Neural progenitor cell (in vitro differentiated cells): ENCODE data around the gene CCDC81. TPM values are rescaled to one million over a fixed set of nuclear protein-coding genes. Genes with fewer than 3 reads are reported as not detected.

ENCODE experiments used
- DNase-seq: peaks from one replicate; pipeline ENCODE4 v3.0.0-alpha.2; 2016; ENCODE audit warnings: low spot score
- H2AFZ ChIP-seq: fragments of 200-600 bp; sonication (generic); replicated peaks from 2 replicates; pipeline ENCODE4 v1.6.1; 2016; ENCODE audit warnings: antibody characterized with exemption
- H3F3A ChIP-seq: fragments of 200-600 bp; sonication (generic); 2 replicates; pipeline ENCODE4 v1.6.1; 2016; ENCODE audit warnings: antibody characterized with exemption, low read depth
- H3K27ac ChIP-seq: fragments of 200-600 bp; sonication (generic); 2 replicates; pipeline ENCODE4 v1.5.1; 2016; ENCODE audit warnings: mild to moderate bottlenecking
- H3K27me3 ChIP-seq: fragments of 200-600 bp; sonication (generic); 2 replicates; pipeline ENCODE4 v1.6.1; 2016; ENCODE audit warnings: mild to moderate bottlenecking, moderate library complexity
- H3K36me3 ChIP-seq: fragments of 200-600 bp; sonication (generic); 2 replicates; pipeline ENCODE4 v1.5.1; 2016
- H3K4me1 ChIP-seq: fragments of 200-600 bp; sonication (generic); 2 replicates; pipeline ENCODE4 v1.6.1; 2016; ENCODE audit warnings: mixed run types
- H3K4me2 ChIP-seq: fragments of 200-600 bp; sonication (generic); 2 replicates; pipeline ENCODE4 v1.6.1; 2016
- H3K4me3 ChIP-seq: fragments of 200-600 bp; sonication (generic); 2 replicates; pipeline ENCODE4 v1.5.1; 2016
- H3K79me2 ChIP-seq: fragments of 200-600 bp; sonication (generic); 2 replicates; pipeline ENCODE4 v1.6.1; 2016; ENCODE audit warnings: low read depth
- H3K9ac ChIP-seq: fragments of 200-600 bp; sonication (generic); 2 replicates; pipeline ENCODE4 v1.6.1; 2016
- H3K9me3 ChIP-seq: fragments of 200-600 bp; sonication (generic); 2 replicates; pipeline ENCODE4 v1.5.1; 2016; ENCODE audit warnings: low read depth
- H4K20me1 ChIP-seq: fragments of 200-600 bp; sonication (generic); 2 replicates; pipeline ENCODE4 v1.6.1; 2016; ENCODE audit warnings: low read depth
- H3K27ac Mint-ChIP-seq: 3 replicates; pipeline ENCODE4 v1.8.0; 2021; ENCODE audit warnings: mixed read lengths
- H3K27me3 Mint-ChIP-seq: 2 replicates; pipeline ENCODE4 v1.8.0; 2022; ENCODE audit warnings: low read depth, mild to moderate bottlenecking, inconsistent platforms, moderate library complexity, mixed read lengths; ENCODE audit not compliant: insufficient read depth
- H3K36me3 Mint-ChIP-seq: 3 replicates; pipeline ENCODE4 v1.8.0; 2021; ENCODE audit warnings: mixed read lengths
- H3K4me1 Mint-ChIP-seq: 3 replicates; pipeline ENCODE4 v1.8.0; 2021; ENCODE audit warnings: mixed read lengths
- H3K4me3 Mint-ChIP-seq: 3 replicates; pipeline ENCODE4 v1.8.0; 2021; ENCODE audit warnings: mild to moderate bottlenecking, moderate library complexity, mixed read lengths
- H3K9me3 Mint-ChIP-seq: 3 replicates; pipeline ENCODE4 v1.8.0; 2020; ENCODE audit warnings: mixed read lengths
- CTCF ChIP-seq: fragments of 200-600 bp; sonication (generic); IDR thresholded peaks from 2 replicates; pipeline ENCODE4 v1.5.1; 2017; ENCODE audit warnings: antibody characterized with exemption, mild to moderate bottlenecking
- EZH2 ChIP-seq: fragments of 200-600 bp; sonication (generic); IDR thresholded peaks from 2 replicates; pipeline ENCODE4 v1.6.1; 2017; ENCODE audit warnings: antibody characterized with exemption, mild to moderate bottlenecking, moderate library complexity
- EZH2phosphoT487 ChIP-seq: fragments of 200-600 bp; sonication (generic); IDR thresholded peaks from 2 replicates; pipeline ENCODE4 v1.6.1; 2017; ENCODE audit warnings: antibody characterized with exemption
- total RNA-seq: library from RNA; depleted of rRNA; stranded (reverse); fragments of >200 nt; gene quantifications from 2 replicates; pipeline ENCODE4 v1.2.3, GENCODE V29; 2015; ENCODE audit warnings: low replicate concordance

Gene CCDC81
- total RNA-seq, 1 donor from 2014 or later = 1.0 TPM

GRCh38 chr11:86449993-86450629 lies 75.4 kb downstream of the CCDC81 start:
- no peak for DNase-seq
- H3K79me2 ChIP-seq = no peaks in the 10 kb centered on the region
- no peaks in the 10 kb centered on the region for H3K4me1 ChIP-seq
- H4K20me1 ChIP-seq = no peaks in the 10 kb centered on the region
- Mint-ChIP-seq H3K27me3 (no peaks in the 10 kb centered on the region), H3K4me1 (no peaks in the 10 kb centered on the region), H3K4me3 (no peak overlapping the region), H3K36me3 (no peaks in the 10 kb centered on the region), H3K27ac (no peak overlapping the region), H3K9me3 (no peaks in the 10 kb centered on the region)
- no peak overlapping the region for H2AFZ ChIP-seq
- TF ChIP-seq EZH2phosphoT487 = no peak
- no peak for TF ChIP-seq CTCF
- no peak for TF ChIP-seq EZH2
- H3K27me3 ChIP-seq = no peaks in the 10 kb centered on the region
- H3K36me3 ChIP-seq = no peaks in the 10 kb centered on the region
- H3K9me3 ChIP-seq = no peaks in the 10 kb centered on the region
- H3K4me2 ChIP-seq = no peak overlapping the region
- H3K4me3 ChIP-seq = no peak overlapping the region
- no peak overlapping the region for H3K9ac ChIP-seq
- H3K27ac ChIP-seq = no peak overlapping the region
- H3F3A ChIP-seq = no peaks in the 10 kb centered on the region

GRCh38 chr11:86453290-86454030 lies 78.8 kb downstream of the CCDC81 start:
- Histone ChIP-seq H3K27ac (no peak overlapping the region), H3K9me3 (no peaks in the 10 kb centered on the region), H3K79me2 (no peaks in the 10 kb centered on the region), H3K4me3 (no peak overlapping the region), H3K9ac (no peak overlapping the region), H3K4me2 (no peak overlapping the region), H4K20me1 (no peaks in the 10 kb centered on the region), H3F3A (no peaks in the 10 kb centered on the region), H3K27me3 (no peaks in the 10 kb centered on the region), H2AFZ (no peak overlapping the region), H3K36me3 (no peaks in the 10 kb centered on the region), H3K4me1 (peaks cover 14% of the 10 kb centered on the region)
- H3K36me3 Mint-ChIP-seq = no peaks in the 10 kb centered on the region
- H3K4me3 Mint-ChIP-seq = no peak overlapping the region
- no peak for TF ChIP-seq EZH2phosphoT487
- peak; percentile 25 for TF ChIP-seq CTCF
- no peak for TF ChIP-seq EZH2
- H3K27me3 Mint-ChIP-seq = peaks cover 4% of the 10 kb centered on the region
- no peak for DNase-seq
- H3K9me3 Mint-ChIP-seq = no peaks in the 10 kb centered on the region
- H3K4me1 Mint-ChIP-seq = peaks cover 11% of the 10 kb centered on the region
- no peak overlapping the region for H3K27ac Mint-ChIP-seq

GRCh38 chr11:86456075-86456939 lies 81.6 kb downstream of the CCDC81 start:
- Mint-ChIP-seq H3K36me3 (no peaks in the 10 kb centered on the region), H3K27me3 (peaks cover 4% of the 10 kb centered on the region), H3K4me1 (peaks cover 20% of the 10 kb centered on the region), H3K4me3 (no peak overlapping the region), H3K9me3 (no peaks in the 10 kb centered on the region), H3K27ac (no peak overlapping the region)
- Histone ChIP-seq H3K79me2 (no peaks in the 10 kb centered on the region), H3K4me3 (no peak overlapping the region), H3K27me3 (no peaks in the 10 kb centered on the region), H3K9me3 (no peaks in the 10 kb centered on the region), H3F3A (no peaks in the 10 kb centered on the region), H3K4me1 (peaks cover 18% of the 10 kb centered on the region), H3K36me3 (no peaks in the 10 kb centered on the region), H3K9ac (no peak overlapping the region), H3K27ac (no peak overlapping the region), H4K20me1 (no peaks in the 10 kb centered on the region), H2AFZ (no peak overlapping the region), H3K4me2 (peak overlapping the region; percentile 12)
- TF ChIP-seq EZH2phosphoT487 = no peak
- no peak for TF ChIP-seq EZH2
- peak; percentile 98 for TF ChIP-seq CTCF
- peak; percentile 95 for DNase-seq
